HG03064 (cell line): ENCODE measurements around the gene CUL2.
"Not testable (repeated sequence)": the region's sequence is repeated elsewhere in the genome, so short reads cannot be mapped to it uniquely, and the experiment has no call there.

Source experiments
- ATAC-seq: cut with Tn5 transposase; IDR thresholded peaks from one replicate; pipeline ENCODE4 v1.9.1; 2021; ENCODE audit warnings: low read depth; ENCODE audit not compliant: unreplicated experiment

Gene CUL2

GRCh38 chr10:34985823-34986222 is 104.3 kb downstream of the CUL2 start:
- ATAC-seq, result no peak

DNA sequence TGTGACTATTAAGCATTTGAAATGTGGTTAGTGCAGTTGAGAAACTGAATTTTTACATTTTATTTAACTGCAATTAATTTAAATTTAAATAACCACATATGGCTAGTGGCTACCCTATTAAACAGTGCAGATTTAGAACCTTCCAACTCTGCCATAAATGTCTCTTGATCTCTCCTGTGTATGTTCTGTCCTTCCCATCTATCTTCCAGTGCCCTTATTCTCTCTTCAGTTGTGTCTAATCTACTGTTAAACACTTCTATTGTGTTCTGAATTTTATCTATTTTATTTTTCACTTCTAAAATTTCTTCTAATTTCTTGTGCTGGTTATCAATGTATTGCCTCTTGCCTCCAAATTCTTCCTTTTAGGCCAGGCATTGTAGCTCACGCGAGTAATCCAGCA is 105.0 kb downstream of the CUL2 start:
- no peak for ATAC-seq

GRCh38 chr10:34981844-34982243 is 108.3 kb downstream of the CUL2 start:
- ATAC-seq, result no peak

DNA sequence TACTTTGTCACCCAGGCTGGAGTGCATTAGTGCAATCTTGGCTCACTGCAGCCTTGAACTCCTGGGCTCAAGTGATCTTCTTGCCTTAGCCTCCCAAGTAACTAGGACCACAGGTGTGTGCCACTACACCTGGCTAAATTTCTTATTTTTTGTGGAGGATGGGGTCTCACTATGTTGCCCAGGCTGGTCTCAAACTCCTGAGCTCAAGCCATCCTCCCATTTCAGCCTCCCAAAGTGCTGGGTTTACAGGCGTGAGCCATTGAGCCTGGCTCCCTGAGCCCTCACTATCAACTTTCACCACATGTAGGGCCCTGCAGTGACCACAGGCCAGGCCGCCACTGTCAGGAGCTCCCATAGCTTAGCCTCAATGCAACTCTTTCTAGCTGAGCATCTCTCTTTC is 110.2 kb downstream of the CUL2 start:
- ATAC-seq, result no peak

DNA sequence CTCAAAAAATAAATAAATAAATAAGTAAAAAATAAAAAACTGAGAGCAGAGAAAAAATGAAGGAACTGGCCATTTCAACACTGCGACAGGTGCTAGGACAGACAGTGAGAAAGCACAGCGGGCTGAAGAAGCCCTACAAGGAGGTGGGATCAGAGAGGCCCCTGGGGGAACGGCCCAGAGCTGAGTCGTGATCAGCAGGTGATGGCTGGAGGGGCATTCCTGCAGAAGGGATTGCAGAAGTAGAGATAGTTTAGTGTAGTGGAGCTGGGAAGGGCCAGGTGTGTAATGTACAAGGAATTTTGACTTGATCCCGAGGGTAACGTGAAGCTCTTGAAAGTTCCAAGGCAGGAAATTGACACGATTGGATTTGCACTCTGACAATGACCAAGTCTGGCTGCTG is 112.1 kb downstream of the CUL2 start:
- ATAC-seq, result no peak

- ATAC-seq, result not testable (repeated sequence)
Observed at GRCh38 chr10:34976380-34976910, 113.7 kb downstream of the CUL2 start.

GRCh38 chr10:34974364-34975065 is 115.6 kb downstream of the CUL2 start:
- not testable (repeated sequence) for ATAC-seq

GRCh38 chr10:34973757-34974156 is 116.4 kb downstream of the CUL2 start:
- ATAC-seq, result not testable (repeated sequence)

- not testable (repeated sequence) for ATAC-seq
Observed at GRCh38 chr10:34973121-34973520, 117.0 kb downstream of the CUL2 start.

GRCh38 chr10:34972591-34972990 is 117.5 kb downstream of the CUL2 start:
- not testable (repeated sequence) for ATAC-seq

DNA sequence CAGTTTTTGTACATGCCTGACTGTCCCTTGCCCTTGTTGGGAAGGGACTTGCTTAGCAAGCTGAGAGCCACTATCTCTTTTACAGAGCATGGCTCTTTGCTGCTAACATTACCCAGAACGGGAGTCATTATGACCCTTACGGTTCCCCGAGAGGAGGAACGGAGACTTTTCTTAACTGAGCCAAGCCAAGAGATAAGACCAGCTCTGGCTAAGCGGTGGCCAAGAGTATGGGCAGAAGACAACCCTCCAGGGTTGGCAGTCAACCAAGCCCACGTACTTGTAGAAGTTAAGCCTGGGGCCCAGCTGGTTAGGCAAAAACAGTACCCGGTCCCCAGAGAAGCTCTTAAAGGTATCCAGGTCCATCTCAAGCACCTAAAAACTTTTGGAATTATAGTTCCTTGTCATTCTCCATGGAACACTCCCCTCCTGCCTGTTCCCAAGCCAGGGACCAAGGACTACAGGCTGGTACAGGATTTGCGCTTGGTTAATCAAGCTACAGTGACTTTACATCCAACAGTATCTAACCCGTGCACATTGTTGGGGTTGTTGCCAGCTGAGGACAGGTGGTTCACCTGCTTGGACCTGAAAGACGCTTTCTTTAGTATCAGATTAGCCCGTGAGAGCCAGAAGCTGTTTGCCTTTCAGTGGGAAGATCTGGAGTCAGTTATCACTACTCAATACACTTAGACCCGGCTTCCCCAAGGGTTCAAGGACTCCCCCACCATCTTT is 118.4 kb downstream of the CUL2 start:
- ATAC-seq, result not testable (repeated sequence)

GRCh38 chr10:34969171-34969570 is 121.0 kb downstream of the CUL2 start:
- no peak for ATAC-seq

GRCh38 chr10:34967335-34967880 is 122.7 kb downstream of the CUL2 start:
- ATAC-seq, result no peak

DNA sequence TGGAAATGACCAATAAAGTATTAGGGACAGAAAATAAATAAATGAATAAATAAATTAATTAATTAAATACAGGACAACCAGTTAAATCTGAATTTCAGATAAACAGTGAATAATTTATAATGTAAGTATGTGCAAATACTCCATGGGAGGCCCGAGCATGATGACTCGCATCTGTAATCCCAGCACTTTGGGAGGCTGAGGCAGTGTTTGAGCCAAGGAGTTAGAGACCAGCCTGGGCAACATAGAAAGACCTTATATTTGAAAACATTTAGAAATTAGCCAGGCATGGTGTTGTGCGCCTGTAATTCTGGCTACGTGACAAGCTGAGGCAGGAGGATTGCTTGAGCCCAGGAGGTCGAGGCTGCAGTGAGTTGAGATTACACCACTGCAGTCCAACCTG is 123.7 kb downstream of the CUL2 start:
- no peak for ATAC-seq

GRCh38 chr10:34966040-34966439 is 124.1 kb downstream of the CUL2 start:
- no peak for ATAC-seq

DNA sequence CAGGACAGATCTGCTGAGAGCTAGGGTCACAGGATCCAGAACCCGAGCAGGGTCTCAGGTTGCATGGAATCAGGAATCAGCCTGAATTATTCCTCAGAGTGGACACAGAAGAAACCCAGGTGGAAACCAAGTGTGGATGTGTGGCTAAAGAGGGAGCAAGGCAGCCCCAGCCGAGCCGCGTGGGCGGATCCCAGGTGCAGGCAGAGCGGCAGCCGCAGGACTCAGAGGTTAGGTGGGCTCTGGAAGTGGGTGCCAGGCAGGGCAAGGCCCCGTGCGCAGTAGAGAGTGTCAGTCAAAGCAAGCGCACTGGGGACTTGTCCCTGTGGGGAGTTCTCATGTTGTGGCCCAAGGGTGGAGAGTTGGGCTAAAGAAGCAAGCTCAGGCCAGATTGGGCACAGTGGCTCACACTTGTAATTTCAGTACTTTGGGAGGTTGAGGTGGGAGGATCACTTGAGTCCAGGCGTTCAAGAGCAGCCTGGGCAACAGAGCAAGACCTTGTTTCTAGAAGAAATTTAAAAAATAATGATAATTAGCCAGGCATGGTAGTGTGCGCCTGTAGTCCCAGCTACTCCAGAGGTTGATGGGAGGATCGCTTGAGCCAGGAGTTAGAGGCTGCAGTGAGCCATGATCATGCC is 125.9 kb downstream of the CUL2 start:
- ATAC-seq, result no peak

DNA sequence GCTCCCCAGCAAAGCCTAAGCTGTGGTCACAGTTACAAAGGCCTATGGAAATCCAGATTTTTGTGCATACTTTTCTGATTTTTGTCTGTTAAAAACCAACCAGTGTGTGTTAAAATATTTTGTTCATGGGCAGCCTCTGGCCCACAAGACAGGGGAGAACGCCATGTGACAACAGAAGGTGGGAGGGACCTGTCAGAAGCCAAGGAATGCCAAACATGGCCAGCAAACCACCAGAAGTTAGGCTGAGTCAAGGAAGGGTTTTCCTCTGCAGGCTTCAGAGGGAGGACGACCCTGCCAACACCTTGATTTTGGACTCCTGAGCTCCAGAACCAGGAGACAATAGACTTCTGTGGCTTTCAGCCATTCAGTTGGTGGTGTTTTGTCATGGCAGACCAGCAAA is 127.3 kb downstream of the CUL2 start:
- no peak for ATAC-seq

DNA sequence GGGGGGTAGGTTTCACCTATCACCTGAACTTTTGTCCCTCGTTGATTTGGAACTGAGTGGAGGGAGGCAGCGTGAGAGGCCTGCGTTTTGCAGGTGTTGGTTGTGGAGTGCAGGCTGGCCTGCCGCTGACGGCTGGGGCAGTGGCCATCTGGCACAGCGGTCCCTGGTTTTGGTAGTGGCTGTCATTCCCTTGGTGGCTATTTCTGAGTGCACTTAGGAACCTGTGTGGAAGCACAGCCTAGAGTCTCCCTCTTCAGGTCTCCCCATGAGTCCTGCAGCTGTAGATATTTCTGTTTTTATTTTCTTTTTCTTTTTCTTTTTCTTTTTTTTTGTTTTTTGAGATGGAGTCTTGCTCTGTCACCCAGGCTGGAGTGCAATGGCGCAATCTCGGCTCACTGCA is 129.2 kb downstream of the CUL2 start:
- ATAC-seq, result no peak

- ATAC-seq, result no peak
Observed at GRCh38 chr10:34959786-34960185, 130.4 kb downstream of the CUL2 start.

GRCh38 chr10:34959321-34959720 is 130.8 kb downstream of the CUL2 start:
- ATAC-seq, result no peak
